HL-60/S4 (cell line): ENCODE data around the gene PRDM5.
"Not testable (repeated sequence)": the region's sequence is repeated elsewhere in the genome, so short reads cannot be mapped to it uniquely, and the experiment has no call there.

Source experiments
- in situ Hi-C: fragments of 300-500 bp; cut with MboI; formaldehyde crosslinking; loops from 2 replicates; pipeline ENCODE4 v1.14.3; 2022; ENCODE audit warnings: low sequenced_read_pairs

Gene PRDM5

GRCh38 chr4:120761070-120761469 lies 161.5 kb downstream of the PRDM5 start:
- in situ Hi-C loops, result no loop called here

- in situ Hi-C loops, result no loop called here
Measured at GRCh38 chr4:120760047-120760446, 162.5 kb downstream of the PRDM5 start.

GRCh38 chr4:120755864-120756263 lies 166.7 kb downstream of the PRDM5 start:
- in situ Hi-C loops, result no loop called here

- in situ Hi-C loops, result no loop called here
Measured at GRCh38 chr4:120754590-120754989, 167.9 kb downstream of the PRDM5 start.

- in situ Hi-C loops, result no loop called here
Measured at GRCh38 chr4:120753854-120754253, 168.7 kb downstream of the PRDM5 start.

GRCh38 chr4:120750152-120750525 lies 172.4 kb downstream of the PRDM5 start:
- in situ Hi-C loops, result no loop called here

- in situ Hi-C loops, result no loop called here
Measured at GRCh38 chr4:120749445-120750151, 172.9 kb downstream of the PRDM5 start.

- in situ Hi-C loops, result not testable (repeated sequence)
Measured at GRCh38 chr4:120741636-120742035, 180.9 kb downstream of the PRDM5 start.

- in situ Hi-C loops, result no loop called here
Measured at GRCh38 chr4:120736312-120736711, 186.2 kb downstream of the PRDM5 start.

GRCh38 chr4:120733968-120734367 lies 188.6 kb downstream of the PRDM5 start:
- in situ Hi-C loops, result no loop called here

- in situ Hi-C loops, result no loop called here
Measured at GRCh38 chr4:120733054-120733453, 189.5 kb downstream of the PRDM5 start.

GRCh38 chr4:120731561-120731960 lies 191.0 kb downstream of the PRDM5 start:
- in situ Hi-C loops, result no loop called here

GRCh38 chr4:120730777-120731320 lies 191.7 kb downstream of the PRDM5 start:
- in situ Hi-C loops, result no loop called here

GRCh38 chr4:120728892-120729675 lies 193.4 kb downstream of the PRDM5 start:
- in situ Hi-C loops, result no loop called here

- in situ Hi-C loops, result no loop called here
Measured at GRCh38 chr4:120725639-120726580, 196.6 kb downstream of the PRDM5 start.

GRCh38 chr4:120724656-120725055 lies 197.9 kb downstream of the PRDM5 start:
- in situ Hi-C loops, result no loop called here

- in situ Hi-C loops, result no loop called here
Measured at GRCh38 chr4:120723986-120724385, 198.5 kb downstream of the PRDM5 start.

- in situ Hi-C loops, result no loop called here
Measured at GRCh38 chr4:120723105-120723504, 199.4 kb downstream of the PRDM5 start.

GRCh38 chr4:120722655-120723054 lies 199.9 kb downstream of the PRDM5 start:
- in situ Hi-C loops, result no loop called here

- in situ Hi-C loops, result no loop called here
Measured at GRCh38 chr4:120720354-120720934, 202.1 kb downstream of the PRDM5 start.
